Thyroid gland (tissue), 4 donors: ENCODE data around the gene CA10.

Experiments
- CTCF ChIP-seq, 6 experiments: fragments of 200-600 bp in 3 of 6; fragments of 450-650 bp in 3 of 6; sonication (generic) in 3 of 6; IDR thresholded peaks; one replicate each; pipeline ENCODE4 v1.5.1; 2016 to 2019; ENCODE audit warnings: antibody characterized with exemption in 6 of 6, mild to moderate bottlenecking in 2 of 6, inconsistent platforms in 1 of 6, moderate library complexity in 1 of 6
- POLR2A ChIP-seq, 2 donors: fragments of 450-650 bp; IDR thresholded peaks; one replicate each; pipeline ENCODE4 v1.6.1; 2017; ENCODE audit warnings: antibody characterized with exemption in 2 of 2, mild to moderate bottlenecking in 2 of 2, moderate library complexity in 1 of 2

- TF ChIP-seq CTCF (IDR thresholded peaks at IDR 0.05), result no peak
- TF ChIP-seq POLR2A (IDR thresholded peaks at IDR 0.05), result no peak
Measured at GRCh38 chr17:52148969-52149351, 9.6 kb downstream of the CA10 start.
